HG02970 (cell line): Measurements from ENCODE around the gene EDRF1.
"Not testable (repeated sequence)": the region's sequence is repeated elsewhere in the genome, so short reads cannot be mapped to it uniquely, and the experiment has no call there.

ENCODE experiments used
- ATAC-seq: cut with Tn5 transposase; IDR thresholded peaks from one replicate; pipeline ENCODE4 v1.9.1; 2021; ENCODE audit warnings: mild to moderate bottlenecking, moderate library complexity, moderate number of reproducible peaks; ENCODE audit not compliant: unreplicated experiment, low FRiP score

Gene EDRF1, protein sequence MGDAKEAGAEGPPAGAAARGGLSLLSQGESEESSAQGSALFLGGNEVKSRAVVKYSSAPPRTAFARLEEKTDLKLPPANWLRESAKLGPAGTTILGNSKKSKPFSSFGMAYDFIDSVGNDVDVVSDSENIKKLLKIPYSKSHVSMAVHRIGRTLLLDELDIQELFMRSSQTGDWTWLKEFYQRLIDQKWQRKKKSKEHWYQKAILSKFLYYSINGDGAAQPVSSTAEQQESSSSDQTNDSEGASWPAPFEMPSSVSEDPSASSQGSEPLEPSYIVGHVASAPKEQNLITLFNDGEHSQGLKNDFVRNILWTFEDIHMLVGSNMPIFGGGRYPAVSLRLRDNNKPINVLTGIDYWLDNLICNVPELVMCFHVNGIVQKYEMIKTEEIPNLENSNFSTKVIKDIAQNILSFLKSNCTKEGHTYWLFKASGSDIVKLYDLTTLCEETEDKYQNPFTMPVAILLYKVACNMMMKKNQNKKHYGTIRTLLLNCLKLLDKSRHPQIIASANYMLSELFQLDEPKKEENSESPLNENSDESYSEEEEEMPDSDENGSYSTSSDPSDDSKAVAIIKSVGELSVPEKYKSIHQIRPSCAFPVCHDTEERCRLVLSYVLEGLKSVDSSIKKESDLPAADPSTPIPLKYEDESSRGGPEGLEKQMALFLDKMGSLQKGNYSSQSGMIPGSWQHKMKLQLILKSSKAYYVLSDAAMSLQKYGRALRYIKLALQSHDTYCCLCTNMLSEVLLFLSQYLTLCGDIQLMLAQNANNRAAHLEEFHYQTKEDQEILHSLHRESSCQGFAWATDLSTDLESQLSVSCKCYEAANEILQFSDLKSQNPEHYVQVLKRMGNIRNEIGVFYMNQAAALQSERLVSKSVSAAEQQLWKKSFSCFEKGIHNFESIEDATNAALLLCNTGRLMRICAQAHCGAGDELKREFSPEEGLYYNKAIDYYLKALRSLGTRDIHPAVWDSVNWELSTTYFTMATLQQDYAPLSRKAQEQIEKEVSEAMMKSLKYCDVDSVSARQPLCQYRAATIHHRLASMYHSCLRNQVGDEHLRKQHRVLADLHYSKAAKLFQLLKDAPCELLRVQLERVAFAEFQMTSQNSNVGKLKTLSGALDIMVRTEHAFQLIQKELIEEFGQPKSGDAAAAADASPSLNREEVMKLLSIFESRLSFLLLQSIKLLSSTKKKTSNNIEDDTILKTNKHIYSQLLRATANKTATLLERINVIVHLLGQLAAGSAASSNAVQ

DNA sequence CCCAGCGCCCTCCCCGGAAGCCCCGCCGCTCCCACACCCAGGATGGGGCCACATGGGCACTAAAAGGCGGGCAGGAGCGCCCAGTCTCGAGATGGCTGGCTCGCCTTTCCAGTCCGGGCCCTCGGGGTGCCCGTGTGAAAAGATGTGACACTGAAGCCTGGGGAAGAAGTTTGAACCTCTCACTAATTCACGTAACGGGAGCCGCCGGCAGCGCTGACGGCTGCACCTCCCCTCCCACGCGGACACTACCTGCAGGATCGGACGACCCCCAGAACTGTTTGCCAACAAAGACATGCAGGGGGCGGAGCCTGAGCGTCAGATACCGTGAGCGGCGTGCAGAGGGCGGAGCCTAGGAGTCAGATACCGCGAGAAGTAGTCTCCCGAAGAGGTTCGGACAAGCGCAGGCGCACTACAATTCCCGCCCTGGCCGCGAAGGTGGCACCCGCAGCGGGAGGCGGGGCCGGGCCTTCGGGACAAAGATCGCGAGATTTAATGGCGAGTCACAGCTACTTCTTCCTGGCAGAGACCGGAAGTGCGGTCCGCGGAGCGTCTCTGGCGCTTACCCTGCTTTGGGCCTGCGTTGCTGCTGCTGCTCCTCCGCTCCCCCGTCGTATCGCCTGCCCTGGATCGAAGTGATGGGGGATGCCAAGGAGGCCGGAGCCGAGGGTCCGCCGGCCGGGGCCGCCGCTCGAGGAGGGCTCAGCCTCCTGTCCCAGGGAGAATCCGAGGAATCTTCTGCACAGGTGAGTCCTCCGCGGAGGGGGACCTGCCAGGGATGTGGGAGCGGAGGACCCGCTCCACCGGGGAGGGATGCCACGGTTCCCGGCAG lies at the start of gene EDRF1:
TSS of gene EDRF1 (plus strand) at position 537 of the 829 bp plus-strand sequence. CDS start at position 636, 99 bp downstream.
- ATAC-seq, result peak; percentile 97

DNA sequence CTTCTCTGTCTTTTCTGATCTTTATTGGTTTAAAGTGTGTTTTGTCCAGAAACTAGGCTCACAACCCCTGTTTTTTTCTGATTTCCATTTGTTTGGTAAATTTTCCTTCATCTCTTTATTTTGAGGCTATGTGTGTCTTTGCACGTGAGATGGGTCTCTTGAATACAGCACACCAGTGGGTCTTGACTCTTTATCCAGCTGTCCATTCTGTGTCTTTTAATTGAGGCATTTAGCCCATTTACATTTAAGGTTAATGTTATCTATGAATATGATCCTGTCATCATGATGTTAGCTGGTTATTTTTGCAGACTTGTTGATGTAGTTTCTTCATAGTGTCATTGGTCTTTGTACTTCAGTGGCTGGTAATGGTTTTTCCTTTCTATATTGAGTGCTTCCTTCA lies 46.6 kb upstream of the EDRF1 start:
- ATAC-seq, result no peak

DNA sequence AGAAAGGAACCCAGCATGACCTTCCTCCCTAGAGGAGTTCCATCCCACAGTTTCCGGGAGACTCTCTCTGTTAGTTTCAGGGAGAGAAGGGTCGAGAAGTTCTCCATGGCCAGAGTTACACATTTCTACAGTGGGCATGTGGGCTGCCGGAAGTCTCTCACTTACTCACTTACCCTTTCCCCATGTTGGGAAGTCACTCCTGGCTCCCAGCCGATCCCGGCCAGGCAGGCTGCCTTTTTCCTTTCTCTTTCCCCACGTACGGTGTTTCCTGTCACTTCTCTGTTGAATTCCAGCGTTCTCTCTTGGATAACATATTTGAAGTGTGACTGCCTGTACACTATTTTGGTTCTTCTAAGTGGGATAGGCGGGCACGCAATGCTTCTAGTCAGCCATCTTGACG lies 40.1 kb upstream of the EDRF1 start:
- ATAC-seq, result no peak

DNA sequence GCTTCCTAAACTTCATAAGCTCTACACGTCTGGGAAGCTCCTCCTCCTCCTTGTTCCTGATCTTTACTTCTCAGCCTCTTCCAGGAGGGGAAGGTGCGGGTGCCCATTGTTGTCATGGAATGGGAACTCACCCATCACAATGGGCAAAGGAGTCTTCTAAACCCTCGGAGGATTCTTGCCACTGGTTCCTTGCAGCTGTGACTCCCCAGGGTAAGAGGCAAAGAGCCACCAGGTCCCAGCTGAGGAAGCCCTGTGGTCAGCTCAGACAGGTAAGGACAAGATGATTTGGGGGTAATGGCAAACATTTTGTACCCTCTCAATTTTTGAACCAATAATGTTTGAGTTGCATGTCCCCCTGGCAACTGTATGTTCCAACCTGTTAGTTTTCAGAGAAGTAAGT lies 36.4 kb upstream of the EDRF1 start, which contains the start of gene TEX36:
TSS of gene TEX36 (minus strand) at position 101 of the 400 bp plus-strand sequence. CDS start 174 bp downstream, outside the sequence.
- no peak for ATAC-seq

DNA sequence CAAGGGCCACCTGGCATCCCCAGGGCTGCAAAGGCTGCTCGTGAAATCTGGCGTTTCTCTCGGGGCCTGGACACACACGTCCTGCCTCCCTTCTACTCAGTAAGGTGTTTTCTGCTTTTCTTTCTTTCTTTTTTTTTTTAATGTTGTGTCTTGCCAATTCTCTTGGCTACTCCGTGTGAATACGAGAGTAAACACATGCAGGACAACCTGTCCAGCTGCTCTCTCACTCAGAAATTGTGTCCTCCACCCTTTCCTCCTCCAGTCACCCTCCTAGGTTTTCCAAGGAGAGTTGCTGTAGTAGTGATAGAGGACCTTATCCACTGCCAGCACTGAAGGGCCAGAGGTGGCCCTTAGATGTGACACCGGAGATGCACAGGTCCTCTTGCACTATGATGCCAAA lies 35.7 kb upstream of the EDRF1 start:
- no peak for ATAC-seq

DNA sequence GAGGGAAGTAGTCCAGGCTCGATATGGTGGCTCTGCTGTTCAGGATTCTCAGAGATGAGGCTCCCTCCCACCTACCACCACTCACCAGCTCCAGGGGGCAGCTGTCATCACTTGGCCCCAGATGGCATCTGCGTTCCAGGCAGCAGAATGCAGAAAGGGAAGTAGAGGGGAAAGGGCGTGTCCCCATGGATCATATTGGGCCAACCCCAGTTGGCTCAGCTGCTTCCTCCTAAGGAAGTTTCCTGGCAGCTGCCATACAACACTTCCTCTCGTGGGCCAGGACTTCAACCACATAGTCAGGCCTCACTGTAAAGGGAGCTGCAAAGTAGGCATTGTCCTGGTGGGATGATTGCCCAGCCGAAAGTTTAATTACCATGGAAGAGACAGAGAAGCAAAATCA lies 34.9 kb upstream of the EDRF1 start:
- no peak for ATAC-seq

DNA sequence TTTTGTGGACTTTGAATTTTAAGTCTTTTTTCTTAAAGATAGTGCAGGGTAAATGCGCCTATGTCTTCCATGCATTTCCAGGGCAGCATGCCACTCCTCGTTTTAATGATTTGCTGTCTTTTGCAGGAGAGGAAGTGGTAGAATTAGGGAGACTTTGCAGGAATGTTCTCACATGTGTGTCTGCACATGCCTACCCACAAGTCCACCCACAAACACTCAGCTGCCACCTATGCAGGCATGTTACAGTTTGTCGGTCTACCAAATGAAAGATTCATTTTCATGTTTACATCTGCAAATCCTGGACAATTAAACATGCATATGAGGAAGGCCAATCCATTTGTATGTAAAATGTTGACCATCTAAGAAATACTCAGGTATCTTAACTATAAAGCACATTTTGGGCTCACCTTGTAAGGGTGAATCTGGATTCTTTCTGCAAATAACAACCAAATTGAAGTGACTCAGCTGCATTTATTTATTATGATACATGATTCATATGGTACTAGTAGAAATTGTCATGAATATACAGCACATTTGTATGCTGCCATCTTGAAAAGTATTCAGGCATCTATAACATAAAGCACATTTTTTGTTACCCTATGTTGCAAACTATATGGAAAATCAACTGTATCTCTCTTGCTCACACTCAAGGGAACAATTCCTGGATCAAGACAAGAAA lies 31.9 kb upstream of the EDRF1 start:
- ATAC-seq, result no peak

DNA sequence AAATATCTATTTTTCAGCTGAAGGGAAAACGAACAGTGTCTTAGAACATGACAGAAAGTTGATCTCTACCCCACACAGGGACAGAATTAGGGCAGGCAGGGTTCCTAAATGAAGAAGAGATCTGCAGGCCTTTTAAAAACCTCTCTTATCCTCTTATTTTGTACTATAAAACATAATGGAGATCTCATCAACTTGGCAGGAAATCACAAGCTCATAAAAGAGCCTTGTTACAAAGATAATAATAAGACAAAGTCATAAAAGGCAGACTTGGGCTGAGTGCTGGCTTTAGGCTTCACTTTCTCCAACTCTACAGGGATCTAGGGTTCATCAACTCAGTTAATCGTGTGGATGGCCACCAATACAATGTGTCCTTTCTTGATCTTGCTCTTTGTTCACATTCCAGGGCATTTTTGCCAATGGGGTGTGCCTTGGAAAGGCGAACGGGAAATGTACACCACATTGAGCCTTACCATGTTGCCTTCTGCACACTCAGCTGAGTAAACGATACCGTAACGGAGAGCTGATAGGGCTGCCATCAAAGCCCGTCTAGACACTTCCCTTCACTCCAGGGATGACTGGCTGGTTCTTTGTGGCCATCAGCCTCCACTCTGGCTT lies 29.4 kb upstream of the EDRF1 start:
- no peak for ATAC-seq

DNA sequence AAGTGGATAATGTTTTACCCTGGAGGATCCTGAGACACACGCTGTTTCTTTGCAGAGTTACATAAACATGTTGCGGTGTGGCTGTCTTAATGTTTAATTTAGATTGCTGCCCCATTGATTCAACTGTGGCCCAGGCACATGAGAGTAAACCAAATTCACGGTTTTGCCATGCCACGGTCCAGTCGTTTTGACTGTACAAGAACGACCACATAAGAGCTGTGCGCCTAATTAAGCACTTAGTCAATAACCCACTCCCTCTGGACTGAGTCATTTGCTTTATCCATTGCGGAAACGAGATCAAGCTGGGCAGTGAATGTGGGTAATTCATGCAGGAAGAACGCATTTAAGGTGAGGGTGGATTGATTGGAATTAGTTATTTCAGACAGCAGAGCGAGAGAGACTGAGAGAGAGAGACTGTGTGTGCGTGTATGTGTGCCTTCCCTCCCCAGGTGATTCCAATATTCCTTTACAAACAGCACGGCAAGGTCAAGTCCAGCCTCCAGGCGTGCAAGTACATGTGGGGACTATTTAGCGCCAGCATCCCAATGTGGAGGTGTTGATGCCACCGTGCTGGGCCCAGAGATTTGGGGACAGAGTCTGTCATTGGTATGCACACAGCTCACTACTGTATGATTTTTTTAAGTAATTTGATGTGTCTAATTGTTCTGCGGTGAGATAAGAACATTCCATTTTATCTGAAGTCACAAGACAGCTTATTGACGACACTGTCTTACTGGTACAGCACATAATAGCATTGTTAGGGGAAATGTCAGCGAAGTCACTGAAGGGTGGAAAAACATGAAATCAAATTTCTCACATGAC lies 28.1 kb upstream of the EDRF1 start:
- no peak for ATAC-seq

DNA sequence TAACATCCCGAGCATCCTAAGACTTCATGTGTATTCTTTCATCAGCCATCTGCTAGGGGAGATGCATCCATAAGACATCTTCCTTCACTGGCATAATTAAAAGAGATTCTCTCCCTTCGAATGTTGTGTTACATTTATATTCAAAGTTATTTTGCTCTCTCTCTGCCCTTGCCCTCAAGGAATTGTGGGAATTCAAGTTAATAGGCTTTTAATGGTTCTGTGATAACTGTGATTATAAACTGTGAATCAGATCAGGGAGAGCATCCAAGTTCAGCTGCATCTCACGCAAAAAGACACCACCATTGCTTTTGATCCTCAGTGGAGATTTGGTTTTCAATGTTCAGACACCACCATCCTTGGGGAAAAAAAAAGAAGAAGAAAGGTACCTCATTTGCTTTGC lies 27.3 kb upstream of the EDRF1 start:
- no peak for ATAC-seq

DNA sequence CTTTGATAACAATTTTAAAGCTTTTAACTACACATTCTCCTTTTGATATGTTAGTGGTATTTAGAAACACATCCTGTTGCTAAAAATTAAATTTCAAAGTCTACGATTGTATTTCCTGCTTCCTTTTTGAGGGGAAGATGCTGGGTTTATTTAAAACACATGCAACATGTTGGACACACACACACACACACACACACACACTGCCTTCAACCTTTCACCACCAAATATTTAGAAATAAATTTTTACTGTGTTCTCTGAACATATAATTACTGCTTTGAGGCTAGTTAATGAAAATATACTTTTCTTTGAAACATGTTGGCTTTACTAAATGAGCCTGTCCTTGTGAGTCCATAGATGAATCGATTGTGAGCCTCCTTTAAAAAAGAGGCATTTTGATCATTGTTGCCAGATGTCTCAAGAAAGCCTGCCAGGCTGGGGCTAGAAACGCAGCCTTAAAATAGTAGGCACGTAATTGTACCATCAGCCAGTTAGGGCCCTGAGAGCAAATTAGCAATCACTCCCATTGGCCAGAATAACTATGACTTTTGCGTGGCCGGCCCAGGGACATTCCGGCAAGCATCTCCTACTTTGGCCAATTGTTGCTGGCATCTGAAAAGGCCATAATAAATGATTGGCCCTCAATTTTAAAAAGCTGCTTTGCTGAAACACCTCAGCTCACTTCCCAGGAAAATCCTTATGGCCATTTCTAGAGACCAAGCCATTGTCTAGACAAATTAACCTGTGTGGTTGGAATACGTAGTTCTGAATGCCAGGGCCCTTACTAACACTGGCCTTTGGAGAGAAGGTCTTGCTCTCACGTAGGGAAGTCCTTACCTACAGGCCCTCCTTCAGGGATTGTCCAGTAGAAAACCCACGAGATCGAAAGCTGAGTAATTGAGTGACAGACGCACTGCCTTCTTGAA lies 26.6 kb upstream of the EDRF1 start:
- ATAC-seq, result no peak

DNA sequence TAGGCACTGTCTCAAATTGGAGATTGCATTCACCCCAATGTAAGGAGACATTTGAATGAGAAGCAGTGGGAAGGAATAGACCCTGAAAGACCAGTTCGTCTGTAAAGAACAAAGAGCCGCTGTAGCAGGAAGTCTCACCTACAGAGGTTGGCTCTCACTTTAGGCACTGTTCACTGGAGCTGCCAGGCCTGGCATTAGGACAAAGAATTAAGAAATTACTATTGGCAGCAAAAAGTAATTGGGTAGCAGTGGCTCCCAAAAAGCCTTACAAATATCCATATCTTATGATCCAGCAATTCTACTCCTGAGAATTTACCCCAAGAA lies 26.0 kb upstream of the EDRF1 start:
- ATAC-seq, result no peak

DNA sequence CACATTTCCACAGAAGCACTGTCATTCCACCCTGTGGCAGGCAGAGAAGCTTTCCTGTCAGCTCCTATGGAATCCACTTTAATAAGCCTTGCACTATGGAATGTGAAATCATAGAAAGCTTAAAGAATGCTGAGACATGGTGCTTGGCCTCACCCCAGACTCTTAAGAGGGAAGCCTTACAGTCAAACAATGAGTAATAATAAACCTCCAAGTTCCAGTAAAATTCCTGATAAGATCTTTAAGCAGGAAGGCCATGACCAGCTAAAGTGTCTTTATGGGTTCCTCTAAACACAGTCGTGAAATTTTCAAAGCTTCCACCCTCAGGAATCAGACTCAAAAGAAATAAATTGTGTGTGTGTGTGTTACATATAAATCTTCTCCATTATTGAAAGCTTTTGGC lies 24.6 kb upstream of the EDRF1 start:
- ATAC-seq, result no peak

DNA sequence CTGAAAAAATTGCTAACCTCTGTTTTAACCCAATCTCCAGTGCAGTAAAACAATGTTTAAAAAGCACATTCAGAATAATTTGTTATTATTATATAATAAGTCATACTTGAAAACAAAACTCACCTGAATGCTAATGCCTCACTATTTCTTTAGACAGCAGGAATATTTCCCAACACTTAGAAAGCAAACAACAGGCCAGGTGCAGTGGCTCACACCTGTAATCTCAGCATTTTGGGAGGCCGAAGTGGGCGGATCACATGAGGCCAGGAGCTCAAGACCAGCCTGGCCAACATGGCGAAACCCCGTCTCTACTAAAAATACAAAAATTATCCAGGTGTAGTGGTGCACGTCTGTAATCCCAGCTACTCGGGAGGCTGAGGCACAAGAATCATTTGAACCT lies 22.6 kb upstream of the EDRF1 start:
- not testable (repeated sequence) for ATAC-seq

DNA sequence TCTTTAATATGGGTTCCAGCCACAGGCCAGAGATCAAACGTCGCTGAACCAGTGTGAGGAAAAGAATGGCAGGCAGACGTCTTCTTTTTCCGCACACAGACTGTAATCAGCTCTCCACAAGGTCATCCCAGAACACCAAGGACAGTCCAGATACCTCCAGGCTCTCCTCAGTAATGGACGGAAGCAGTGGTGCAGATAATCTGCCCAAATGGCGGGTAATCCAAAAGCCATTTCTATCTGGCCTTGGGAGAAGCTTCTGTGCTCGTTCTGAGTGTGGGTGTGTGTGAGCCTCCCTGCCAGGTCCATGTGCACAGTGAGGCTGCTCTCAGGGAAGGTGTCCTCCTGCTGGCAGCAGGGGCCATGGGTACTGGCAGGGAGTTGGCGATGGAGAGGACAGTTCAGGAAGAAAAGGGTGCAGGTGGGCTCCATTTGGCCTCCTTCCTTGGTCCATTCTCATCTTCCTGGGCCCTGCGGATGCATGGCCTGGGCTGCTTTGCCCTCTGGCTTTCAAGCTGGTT lies 21.0 kb upstream of the EDRF1 start:
- no peak for ATAC-seq

DNA sequence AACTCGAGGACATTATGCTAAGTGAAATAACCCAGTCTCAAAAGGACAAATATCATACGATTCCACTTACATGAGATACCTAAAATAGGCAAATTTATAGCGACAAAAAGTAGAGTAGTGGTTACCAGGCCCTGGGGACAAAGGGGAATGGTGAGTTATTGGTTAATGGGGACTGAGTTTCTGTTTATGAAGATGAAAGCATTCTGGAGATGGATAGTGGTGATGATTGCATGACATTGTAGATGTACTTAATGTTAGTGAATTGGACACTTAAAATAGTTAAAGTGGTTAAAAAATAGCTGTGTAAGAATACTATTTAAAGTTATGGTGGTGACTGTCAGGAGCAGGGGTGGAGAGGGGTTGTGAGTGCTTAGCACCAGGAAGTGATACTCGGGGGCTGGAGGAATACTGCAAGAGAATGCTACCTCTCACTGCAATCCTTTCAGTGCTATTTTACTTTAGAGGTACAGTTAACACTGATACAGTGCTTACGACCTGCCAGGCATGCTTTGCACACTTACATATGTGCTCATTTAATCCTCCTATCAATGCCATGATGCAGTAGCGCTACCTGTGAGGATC lies 19.9 kb upstream of the EDRF1 start:
- ATAC-seq, result no peak
